ENCODE results near the gene DHX8. TPM values are rescaled to one million over a fixed set of nuclear protein-coding genes. Genes with fewer than 3 reads are reported as not detected.
A peak's percentile ranks its signal among the peaks of the same experiment; 100 is the strongest.
"Not testable (repeated sequence)": the region's sequence is repeated elsewhere in the genome, so short reads cannot be mapped to it uniquely, and the experiment has no call there.

Gene DHX8
- total RNA-seq, 1 experiment from 2014 or later = 34.5 TPM

DNA sequence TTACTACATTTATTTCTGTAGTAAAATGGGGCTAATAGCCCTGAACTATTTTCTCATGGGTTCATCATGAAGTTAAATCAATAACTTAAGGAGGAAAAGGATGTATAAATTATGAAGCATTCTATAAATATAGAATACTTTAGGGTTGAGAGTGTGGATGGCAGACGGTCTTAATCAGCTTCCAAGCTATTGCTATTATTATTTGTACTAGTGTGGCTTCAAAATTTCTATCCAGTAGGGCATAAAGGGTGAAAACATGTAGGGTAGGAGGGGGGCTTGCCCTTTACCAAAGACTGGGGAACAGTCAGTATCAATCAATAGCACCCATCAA is 26.4 kb upstream of the DHX8 start:
- no peaks in the 10 kb centered on the region for H3K36me3 ChIP-seq (ENCODE audit: low read depth, low read length)
- H4K20me1 ChIP-seq (ENCODE audit: low read length) = no peaks in the 10 kb centered on the region
- ATAC-seq = peak; percentile 35
- intact Hi-C loops (cut with micrococcal nuclease) = no loop called here
- H3K9me3 ChIP-seq (ENCODE audit: low read length) = no peaks in the 10 kb centered on the region
- peaks cover 24% of the 10 kb centered on the region for H3K4me1 ChIP-seq (ENCODE audit: insufficient read depth, low read length)
- TF ChIP-seq EZH2phosphoT487 (IDR thresholded peaks at IDR 0.05; ENCODE audit: borderline replicate concordance, low read length) (no peak), EZH2 (IDR thresholded peaks at IDR 0.05; ENCODE audit: low read length, unreplicated experiment) (no peak)
- TF ChIP-seq, protein P1, sequence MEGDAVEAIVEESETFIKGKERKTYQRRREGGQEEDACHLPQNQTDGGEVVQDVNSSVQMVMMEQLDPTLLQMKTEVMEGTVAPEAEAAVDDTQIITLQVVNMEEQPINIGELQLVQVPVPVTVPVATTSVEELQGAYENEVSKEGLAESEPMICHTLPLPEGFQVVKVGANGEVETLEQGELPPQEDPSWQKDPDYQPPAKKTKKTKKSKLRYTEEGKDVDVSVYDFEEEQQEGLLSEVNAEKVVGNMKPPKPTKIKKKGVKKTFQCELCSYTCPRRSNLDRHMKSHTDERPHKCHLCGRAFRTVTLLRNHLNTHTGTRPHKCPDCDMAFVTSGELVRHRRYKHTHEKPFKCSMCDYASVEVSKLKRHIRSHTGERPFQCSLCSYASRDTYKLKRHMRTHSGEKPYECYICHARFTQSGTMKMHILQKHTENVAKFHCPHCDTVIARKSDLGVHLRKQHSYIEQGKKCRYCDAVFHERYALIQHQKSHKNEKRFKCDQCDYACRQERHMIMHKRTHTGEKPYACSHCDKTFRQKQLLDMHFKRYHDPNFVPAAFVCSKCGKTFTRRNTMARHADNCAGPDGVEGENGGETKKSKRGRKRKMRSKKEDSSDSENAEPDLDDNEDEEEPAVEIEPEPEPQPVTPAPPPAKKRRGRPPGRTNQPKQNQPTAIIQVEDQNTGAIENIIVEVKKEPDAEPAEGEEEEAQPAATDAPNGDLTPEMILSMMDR (conservative IDR thresholded peaks at IDR 0.05; ENCODE audit: low read depth, low read length) = no peak
- H3K79me2 ChIP-seq (ENCODE audit: low read length) = no peaks in the 10 kb centered on the region
- POLR2A ChIA-PET (ENCODE audit: unreplicated experiment) = interaction anchor here (0.7 kb wide), 1 partner anchor 59 kb away, joined by 3 read pairs; the partner anchor contains the start of gene ARL4D
- no peak overlapping the region for H3K4me3 ChIP-seq (ENCODE audit: low read length)
- H2AFZ ChIP-seq (ENCODE audit: low read length) = no peak overlapping the region
- peak overlapping the region; percentile 83 for H3K27ac ChIP-seq (ENCODE audit: low read length)
- peak overlapping the region; percentile 49; the same call in 1 of the 2 replicates for H3K9ac ChIP-seq (ENCODE audit: low read length)
- no peaks in the 10 kb centered on the region for H3K27me3 ChIP-seq (ENCODE audit: low read length)
- H3K4me2 ChIP-seq (ENCODE audit: low read length) = 0 out of 2 replicates have a peak overlapping the region, but pooled peaks have one; percentile 8
- CTCF ChIA-PET = no interaction called here
- BruUV-seq (replicated peaks) = TSS peak; percentile 66
- no peaks in the 10 kb centered on the region for H3K9me2 ChIP-seq (replicated peaks; ENCODE audit: low read length)
- DNase-seq = peak; percentile 6
- no peaks in the 10 kb centered on the region for H3F3A ChIP-seq (ENCODE audit: low read length, unreplicated experiment)

DNA sequence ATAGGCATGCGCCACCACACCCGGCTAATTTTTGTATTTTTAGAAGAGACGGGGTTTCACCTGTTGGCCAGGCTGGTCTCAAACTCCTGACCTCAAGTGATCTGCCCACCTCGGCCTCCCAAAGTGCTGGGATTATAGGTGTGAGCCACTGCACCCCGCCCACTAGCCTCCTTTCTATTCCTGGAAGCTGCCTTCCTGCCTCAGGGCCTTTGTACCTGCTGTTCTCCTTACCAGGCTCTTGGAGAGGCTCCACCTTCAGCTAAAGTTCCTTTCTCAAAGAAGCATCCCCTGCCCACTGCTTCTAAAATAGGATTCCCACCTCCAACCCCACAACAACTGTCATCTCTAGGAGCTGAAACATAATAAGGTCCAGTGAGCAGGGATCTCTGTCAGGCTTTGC is 23.9 kb upstream of the DHX8 start:
- ATAC-seq; H3K9me3 ChIP-seq (ENCODE audit: low read length); DNase-seq; H3K36me3 ChIP-seq (ENCODE audit: low read depth, low read length); H2AFZ ChIP-seq (ENCODE audit: low read length); H3K4me3 ChIP-seq (ENCODE audit: low read length); H3K27me3 ChIP-seq (ENCODE audit: low read length); H3K27ac ChIP-seq (ENCODE audit: low read length); BruUV-seq (replicated peaks); H3K9me2 ChIP-seq (replicated peaks; ENCODE audit: low read length); H3K4me2 ChIP-seq (ENCODE audit: low read length); CTCF ChIA-PET; H3K9ac ChIP-seq (ENCODE audit: low read length); H3F3A ChIP-seq (ENCODE audit: low read length, unreplicated experiment); H4K20me1 ChIP-seq (ENCODE audit: low read length); H3K79me2 ChIP-seq (ENCODE audit: low read length); intact Hi-C loops (cut with micrococcal nuclease): not testable (repeated sequence)
- H3K4me1 ChIP-seq (ENCODE audit: insufficient read depth, low read length) = peaks cover 24% of the 10 kb centered on the region
- POLR2A ChIA-PET (ENCODE audit: unreplicated experiment) = interaction anchor here (0.6 kb wide), 1 partner anchor 43 kb away, joined by 8 read pairs; no protein-coding TSS in a partner anchor

DNA sequence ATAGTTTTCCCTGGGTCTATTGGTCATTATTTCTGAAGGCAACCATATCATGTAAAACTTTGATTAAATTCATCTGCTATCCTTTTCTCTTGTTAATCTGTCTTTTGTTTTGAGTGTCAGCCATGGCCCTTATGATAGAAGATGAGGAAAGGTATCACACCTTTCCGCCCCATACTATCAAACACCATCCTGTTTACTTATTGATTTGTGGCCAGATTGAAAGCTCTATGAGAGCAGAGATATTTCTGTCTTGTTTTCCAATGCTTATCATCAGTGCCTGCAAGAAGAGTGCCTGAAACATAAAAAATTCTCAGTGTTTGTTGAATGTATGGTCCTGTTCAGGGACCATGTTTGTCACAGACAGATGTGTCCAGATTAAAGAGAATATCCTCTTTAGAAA is 22.6 kb upstream of the DHX8 start:
- Histone ChIP-seq H3F3A (ENCODE audit: low read length, unreplicated experiment) (no peaks in the 10 kb centered on the region), H3K36me3 (ENCODE audit: low read depth, low read length) (no peaks in the 10 kb centered on the region), H4K20me1 (ENCODE audit: low read length) (no peaks in the 10 kb centered on the region), H3K4me3 (ENCODE audit: low read length) (no peak overlapping the region), H3K4me2 (ENCODE audit: low read length) (no peak overlapping the region), H3K4me1 (ENCODE audit: insufficient read depth, low read length) (peaks cover 24% of the 10 kb centered on the region), H3K27me3 (ENCODE audit: low read length) (no peaks in the 10 kb centered on the region), H2AFZ (ENCODE audit: low read length) (no peak overlapping the region), H3K9me3 (ENCODE audit: low read length) (no peaks in the 10 kb centered on the region), H3K79me2 (ENCODE audit: low read length) (no peaks in the 10 kb centered on the region), H3K27ac (ENCODE audit: low read length) (no peak overlapping the region), H3K9ac (ENCODE audit: low read length) (no peak overlapping the region), H3K9me2 (replicated peaks; ENCODE audit: low read length) (no peaks in the 10 kb centered on the region)
- ChIA-PET POLR2A (ENCODE audit: unreplicated experiment) (no interaction called here), CTCF (no interaction called here)
- no peak for TF ChIP-seq EZH2phosphoT487 (IDR thresholded peaks at IDR 0.05; ENCODE audit: borderline replicate concordance, low read length)
- DNase-seq (no peak), ATAC-seq (no peak)
- no TSS peak for BruUV-seq (replicated peaks)
- intact Hi-C loops (cut with micrococcal nuclease) = no loop called here

GRCh38 chr17:43462569-43462968 is 21.2 kb upstream of the DHX8 start:
- H3K9ac ChIP-seq (ENCODE audit: low read length); H3K79me2 ChIP-seq (ENCODE audit: low read length); H3K9me2 ChIP-seq (replicated peaks; ENCODE audit: low read length); H3K4me2 ChIP-seq (ENCODE audit: low read length); ATAC-seq; H3K27me3 ChIP-seq (ENCODE audit: low read length); H3K27ac ChIP-seq (ENCODE audit: low read length); H3K9me3 ChIP-seq (ENCODE audit: low read length); DNase-seq; H3K4me3 ChIP-seq (ENCODE audit: low read length); H4K20me1 ChIP-seq (ENCODE audit: low read length); CTCF ChIA-PET; H3K36me3 ChIP-seq (ENCODE audit: low read depth, low read length); intact Hi-C loops (cut with micrococcal nuclease); BruUV-seq (replicated peaks); POLR2A ChIA-PET (ENCODE audit: unreplicated experiment); H3F3A ChIP-seq (ENCODE audit: low read length, unreplicated experiment); H2AFZ ChIP-seq (ENCODE audit: low read length): not testable (repeated sequence)
- peaks cover 12% of the 10 kb centered on the region for H3K4me1 ChIP-seq (ENCODE audit: insufficient read depth, low read length)
